ENCODE results near the gene GMIP. TPM values are rescaled to one million over a fixed set of nuclear protein-coding genes. Genes with fewer than 3 reads are reported as not detected.

The GMIP gene
- total and polyA plus RNA-seq, 2 of the 4 experiments (the other 2 are of a cell fraction), result 4.1 to 11.0 TPM

- H3K36me3 ChIP-seq (ENCODE audit: control insufficient read depth, insufficient read depth, low read length), result no peaks in the 10 kb centered on the region; the same call in 1 of the 2 replicates
- no peak overlapping the region; the same call in 1 of the 2 replicates for H3K23ac ChIP-seq (ENCODE audit: low read depth, low read length)
- H3K27me3 ChIP-seq (ENCODE audit: control insufficient read depth, insufficient read depth, low read length), result no peaks in the 10 kb centered on the region
- H2BK15ac ChIP-seq (ENCODE audit: low read depth, low read length), result no peak overlapping the region
- ChIA-PET CTCF (interaction anchor here (1.3 kb wide), 1 partner anchor 10 kb away, joined by 4 read pairs; no protein-coding TSS in a partner anchor), POLR2A (ENCODE audit: unreplicated experiment) (no interaction called here)
- no peak overlapping the region for H2AK5ac ChIP-seq (ENCODE audit: low read depth, low read length)
- no TSS peak for BruUV-seq (replicated peaks)
- dilution Hi-C loops (cut with HindIII; ENCODE audit: low sequenced_read_pairs, unreplicated experiment) (no loop called here), intact Hi-C loops (cut with micrococcal nuclease) (no loop called here), in situ Hi-C loops (cut with MboI; ENCODE audit: low sequenced_read_pairs) (no loop called here)
- no peak overlapping the region for H3K4me2 ChIP-seq (ENCODE audit: low read depth, low read length)
- no peak overlapping the region for H2AK9ac ChIP-seq (replicated peaks; ENCODE audit: low read depth, low read length, poor library complexity)
- no peak overlapping the region for H4K91ac ChIP-seq (ENCODE audit: insufficient read depth, low read depth, low read length)
- DNase-seq (no peak), ATAC-seq (ENCODE audit: low read depth) (no peak)
- H3K9me1 ChIP-seq (ENCODE audit: insufficient read depth, low read length), result peaks cover 5% of the 10 kb centered on the region; the same call in 1 of the 2 replicates
- no peak overlapping the region for H2BK5ac ChIP-seq (ENCODE audit: low read depth, low read length, poor library complexity, severe bottlenecking)
- no peaks in the 10 kb centered on the region for H4K20me1 ChIP-seq (ENCODE audit: insufficient read depth, low read length)
- no peak overlapping the region for H3K4ac ChIP-seq (ENCODE audit: low read depth, low read length)
- H3K79me1 ChIP-seq (ENCODE audit: low read depth in 1 of 2, low read length in 2 of 2), result 0 out of 4 replicates have a peak, but pooled peaks cover 0 to 4% of the 10 kb centered on the region in 2 experiments
- H2BK120ac ChIP-seq (ENCODE audit: low read depth, low read length), result no peak overlapping the region
- H4K5ac ChIP-seq (ENCODE audit: low read depth, low read length), result no peak overlapping the region
- H3K9ac ChIP-seq (ENCODE audit: low read depth, low read length), result no peak overlapping the region
- no peak overlapping the region for H3K56ac ChIP-seq (ENCODE audit: extremely low read depth, insufficient read depth, low read length)
- 0 out of 2 replicates have a peak, but pooled peaks cover under 1% of the 10 kb centered on the region for H3K4me1 ChIP-seq (ENCODE audit: control insufficient read depth, insufficient read depth, low read length)
- no peak overlapping the region for H3K27ac ChIP-seq (ENCODE audit: insufficient read depth, low read length)
- no peak overlapping the region for H4K8ac ChIP-seq (ENCODE audit: low read depth in 2 of 2, low read length in 2 of 2)
- H3K4me3 ChIP-seq (ENCODE audit: insufficient read depth, low read depth, low read length), result no peak overlapping the region
- H3K9me3 ChIP-seq (ENCODE audit: control insufficient read depth, insufficient read depth, low read length), result no peaks in the 10 kb centered on the region
- peak overlapping the region; percentile 45; the same call in 1 of the 2 replicates for H3K14ac ChIP-seq (replicated peaks; ENCODE audit: low read depth, low read length)
- no peak overlapping the region for H2BK20ac ChIP-seq (ENCODE audit: low read depth, low read length)
- no peak overlapping the region for H2AFZ ChIP-seq (replicated peaks; ENCODE audit: low read length, poor library complexity)
- H3K18ac ChIP-seq (ENCODE audit: low read depth, low read length), result no peak overlapping the region
- TF ChIP-seq, protein P1, sequence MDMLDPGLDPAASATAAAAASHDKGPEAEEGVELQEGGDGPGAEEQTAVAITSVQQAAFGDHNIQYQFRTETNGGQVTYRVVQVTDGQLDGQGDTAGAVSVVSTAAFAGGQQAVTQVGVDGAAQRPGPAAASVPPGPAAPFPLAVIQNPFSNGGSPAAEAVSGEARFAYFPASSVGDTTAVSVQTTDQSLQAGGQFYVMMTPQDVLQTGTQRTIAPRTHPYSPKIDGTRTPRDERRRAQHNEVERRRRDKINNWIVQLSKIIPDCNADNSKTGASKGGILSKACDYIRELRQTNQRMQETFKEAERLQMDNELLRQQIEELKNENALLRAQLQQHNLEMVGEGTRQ (IDR thresholded peaks at IDR 0.05; ENCODE audit: low read depth, low read length), result no peak
- TF ChIP-seq ELK1 (IDR thresholded peaks at IDR 0.05; ENCODE audit: borderline replicate concordance, low read depth, low read length) (no peak), BHLHE40 (IDR thresholded peaks at IDR 0.05; ENCODE audit: low read depth, low read length) (no peak), MAFK (IDR thresholded peaks at IDR 0.05; ENCODE audit: low read depth, low read length) (no peak), MXI1 (IDR thresholded peaks at IDR 0.05; ENCODE audit: borderline replicate concordance, low read depth, low read length) (no peak), RFX5 (IDR thresholded peaks at IDR 0.05; ENCODE audit: low read depth, low read length) (no peak), CHD1 (IDR thresholded peaks at IDR 0.05; ENCODE audit: low read depth, low read length) (no peak), SMC3 (IDR thresholded peaks at IDR 0.05; ENCODE audit: low read depth, low read length) (no peak), CEBPB (IDR thresholded peaks at IDR 0.05; ENCODE audit: low read depth, low read length) (no peak), RCOR1 (IDR thresholded peaks at IDR 0.05; ENCODE audit: insufficient replicate concordance, low read length) (no peak), MAZ (IDR thresholded peaks at IDR 0.05; ENCODE audit: borderline replicate concordance, low read depth, low read length) (no peak), POLR2A (IDR thresholded peaks at IDR 0.05; ENCODE audit: low read depth, low read length) (no peak)
- TF ChIP-seq, protein P2, sequence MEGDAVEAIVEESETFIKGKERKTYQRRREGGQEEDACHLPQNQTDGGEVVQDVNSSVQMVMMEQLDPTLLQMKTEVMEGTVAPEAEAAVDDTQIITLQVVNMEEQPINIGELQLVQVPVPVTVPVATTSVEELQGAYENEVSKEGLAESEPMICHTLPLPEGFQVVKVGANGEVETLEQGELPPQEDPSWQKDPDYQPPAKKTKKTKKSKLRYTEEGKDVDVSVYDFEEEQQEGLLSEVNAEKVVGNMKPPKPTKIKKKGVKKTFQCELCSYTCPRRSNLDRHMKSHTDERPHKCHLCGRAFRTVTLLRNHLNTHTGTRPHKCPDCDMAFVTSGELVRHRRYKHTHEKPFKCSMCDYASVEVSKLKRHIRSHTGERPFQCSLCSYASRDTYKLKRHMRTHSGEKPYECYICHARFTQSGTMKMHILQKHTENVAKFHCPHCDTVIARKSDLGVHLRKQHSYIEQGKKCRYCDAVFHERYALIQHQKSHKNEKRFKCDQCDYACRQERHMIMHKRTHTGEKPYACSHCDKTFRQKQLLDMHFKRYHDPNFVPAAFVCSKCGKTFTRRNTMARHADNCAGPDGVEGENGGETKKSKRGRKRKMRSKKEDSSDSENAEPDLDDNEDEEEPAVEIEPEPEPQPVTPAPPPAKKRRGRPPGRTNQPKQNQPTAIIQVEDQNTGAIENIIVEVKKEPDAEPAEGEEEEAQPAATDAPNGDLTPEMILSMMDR (conservative IDR thresholded peaks at IDR 0.05; ENCODE audit: low read depth, low read length), result no peak
- no CpG with 5 or more reads among the region's 1 CpG for WGBS, 2 experiments (ENCODE audit: extremely low coverage in 2 of 2, insufficient read length in 1 of 2)
These were observed 42.6 kb downstream of the GMIP start for GRCh38 chr19:19600793-19601330.
